ENCODE measurements around the gene DIAPH3. TPM values are rescaled to one million over a fixed set of nuclear protein-coding genes. Genes with fewer than 3 reads are reported as not detected.

The DIAPH3 gene
- total RNA-seq, 1 donor from 2014 or later, result 2.6 TPM

GRCh38 chr13:60013166-60013565 lies 150.6 kb downstream of the DIAPH3 start:
- TF ChIP-seq CTCF (IDR thresholded peaks at IDR 0.05; ENCODE audit: partially characterized antibody, unreplicated experiment), result no peak
- no peak for DNase-seq
- no peaks in the 10 kb centered on the region for H3K27me3 Mint-ChIP-seq (ENCODE audit: unreplicated experiment)
- H3K4me3 Mint-ChIP-seq (ENCODE audit: unreplicated experiment), result no peak overlapping the region
- no peaks in the 10 kb centered on the region for H3K4me1 Mint-ChIP-seq (ENCODE audit: low read depth, unreplicated experiment)
- no peaks in the 10 kb centered on the region for H3K9me3 Mint-ChIP-seq (ENCODE audit: unreplicated experiment)
- no peaks in the 10 kb centered on the region for H3K36me3 Mint-ChIP-seq (ENCODE audit: unreplicated experiment)
- no peak overlapping the region for H3K27ac Mint-ChIP-seq (ENCODE audit: unreplicated experiment)

- H3K4me3 Mint-ChIP-seq (ENCODE audit: unreplicated experiment), result no peak overlapping the region
- TF ChIP-seq CTCF (IDR thresholded peaks at IDR 0.05; ENCODE audit: partially characterized antibody, unreplicated experiment), result no peak
- DNase-seq, result no peak
- no peak overlapping the region for H3K27ac Mint-ChIP-seq (ENCODE audit: unreplicated experiment)
- H3K36me3 Mint-ChIP-seq (ENCODE audit: unreplicated experiment), result no peaks in the 10 kb centered on the region
- H3K4me1 Mint-ChIP-seq (ENCODE audit: low read depth, unreplicated experiment), result no peaks in the 10 kb centered on the region
- no peaks in the 10 kb centered on the region for H3K27me3 Mint-ChIP-seq (ENCODE audit: unreplicated experiment)
- H3K9me3 Mint-ChIP-seq (ENCODE audit: unreplicated experiment), result no peaks in the 10 kb centered on the region
Observed at GRCh38 chr13:60012488-60012887, 151.2 kb downstream of the DIAPH3 start.

GRCh38 chr13:60009300-60010253 lies 154.2 kb downstream of the DIAPH3 start:
- no peak for DNase-seq
- Mint-ChIP-seq H3K27ac (ENCODE audit: unreplicated experiment) (no peak overlapping the region), H3K4me3 (ENCODE audit: unreplicated experiment) (no peak overlapping the region), H3K4me1 (ENCODE audit: low read depth, unreplicated experiment) (no peaks in the 10 kb centered on the region), H3K27me3 (ENCODE audit: unreplicated experiment) (peaks cover 1% of the 10 kb centered on the region), H3K9me3 (ENCODE audit: unreplicated experiment) (no peaks in the 10 kb centered on the region), H3K36me3 (ENCODE audit: unreplicated experiment) (no peaks in the 10 kb centered on the region)
- no peak for TF ChIP-seq CTCF (IDR thresholded peaks at IDR 0.05; ENCODE audit: partially characterized antibody, unreplicated experiment)

GRCh38 chr13:60001889-60002288 lies 161.8 kb downstream of the DIAPH3 start:
- Mint-ChIP-seq H3K27me3 (ENCODE audit: unreplicated experiment) (peaks cover 1% of the 10 kb centered on the region), H3K27ac (ENCODE audit: unreplicated experiment) (no peak overlapping the region)

More at GRCh38 chr13:60001889-60002288, 161.8 kb downstream of the DIAPH3 start:
- TF ChIP-seq CTCF (IDR thresholded peaks at IDR 0.05; ENCODE audit: partially characterized antibody, unreplicated experiment), result no peak
- no peak overlapping the region for H3K4me3 Mint-ChIP-seq (ENCODE audit: unreplicated experiment)
- H3K9me3 Mint-ChIP-seq (ENCODE audit: unreplicated experiment), result no peaks in the 10 kb centered on the region
- H3K36me3 Mint-ChIP-seq (ENCODE audit: unreplicated experiment), result no peaks in the 10 kb centered on the region
- no peak for DNase-seq
- peaks cover 6% of the 10 kb centered on the region for H3K4me1 Mint-ChIP-seq (ENCODE audit: low read depth, unreplicated experiment)
